BLaER1 (cell line): ENCODE data around the gene NOB1.
"Not testable (repeated sequence)": the region's sequence is repeated elsewhere in the genome, so short reads cannot be mapped to it uniquely, and the experiment has no call there.

ENCODE experiments used
- H3K27ac ChIP-seq: shearing (Covaris generic); formaldehyde crosslinking; 2 replicates; pipeline ENCODE4 v1.8.1; 2022
- H3K27me3 ChIP-seq: shearing (Covaris generic); formaldehyde crosslinking; 2 replicates; pipeline ENCODE4 v1.8.1; 2022
- H3K36me3 ChIP-seq: shearing (Covaris generic); formaldehyde crosslinking; 2 replicates; pipeline ENCODE4 v1.8.1; 2022
- H3K4me1 ChIP-seq: shearing (Covaris generic); formaldehyde crosslinking; 2 replicates; pipeline ENCODE4 v1.8.1; 2022
- H3K4me2 ChIP-seq: shearing (Covaris generic); formaldehyde crosslinking; 2 replicates; pipeline ENCODE4 v1.8.1; 2022
- H3K4me3 ChIP-seq: shearing (Covaris generic); formaldehyde crosslinking; 2 replicates; pipeline ENCODE4 v1.8.1; 2022
- H3K9ac ChIP-seq: shearing (Covaris generic); formaldehyde crosslinking; 2 replicates; pipeline ENCODE4 v1.8.1; 2022
- H3K9me3 ChIP-seq: shearing (Covaris generic); formaldehyde crosslinking; 2 replicates; pipeline ENCODE4 v1.8.1; 2022
- H4K20me1 ChIP-seq: shearing (Covaris generic); formaldehyde crosslinking; 2 replicates; pipeline ENCODE4 v1.8.1; 2022
- Cebpa-rat ChIP-seq: shearing (Covaris generic); IDR thresholded peaks from 2 replicates; pipeline ENCODE4 v1.8.1; 2022

The NOB1 gene

GRCh38 chr16:69754469-69755310, at the start of gene NOB1:
NOB1 (minus strand) TSS chr16:69754926; CDS start chr16:69754910, 16 bp downstream.
- no peak for TF ChIP-seq Cebpa-rat
- H3K9me3 ChIP-seq = no peaks in the 10 kb centered on the region
- H3K36me3 ChIP-seq = peaks cover 34% of the 10 kb centered on the region
- H3K4me1 ChIP-seq = peaks cover 22% of the 10 kb centered on the region
- H3K27me3 ChIP-seq = no peaks in the 10 kb centered on the region
- peaks cover 30% of the 10 kb centered on the region for H4K20me1 ChIP-seq
- H3K4me3 ChIP-seq = peak within 1 kb of the TSS; percentile 88
- H3K4me2 ChIP-seq = peak within 1 kb of the TSS; percentile 92
- H3K9ac ChIP-seq = peak within 1 kb of the TSS; percentile 96
- peak within 1 kb of the TSS; percentile 92 for H3K27ac ChIP-seq

DNA sequence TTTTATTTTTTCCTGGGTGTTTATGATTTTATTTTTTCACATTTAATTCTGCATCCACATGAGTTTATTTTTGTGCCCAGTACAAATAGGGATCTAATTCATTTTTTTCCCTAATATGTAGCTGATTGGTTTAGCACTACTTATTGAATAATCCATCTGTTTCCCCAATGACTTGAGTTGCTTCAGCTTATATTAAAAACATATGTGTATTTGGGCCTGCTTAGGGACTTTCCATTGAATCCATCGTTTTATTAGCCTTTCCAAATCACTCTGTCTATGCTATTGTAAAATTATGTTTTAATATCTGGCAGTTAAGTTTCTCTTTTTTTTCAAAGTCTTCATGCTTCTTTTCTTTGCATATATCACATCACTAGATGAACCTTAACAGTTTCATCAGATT, 49.6 kb upstream of the NOB1 start:
- Histone ChIP-seq H3K4me2 (no peak overlapping the region), H3K4me1 (peaks cover 7% of the 10 kb centered on the region), H3K4me3 (no peak overlapping the region), H3K9me3 (no peaks in the 10 kb centered on the region), H4K20me1 (no peaks in the 10 kb centered on the region), H3K27me3 (no peaks in the 10 kb centered on the region), H3K36me3 (peaks cover 58% of the 10 kb centered on the region), H3K9ac (no peak overlapping the region), H3K27ac (no peak overlapping the region)
- no peak for TF ChIP-seq Cebpa-rat

GRCh38 chr16:69799611-69800031, 44.9 kb upstream of the NOB1 start:
- Histone ChIP-seq H3K27me3 (no peaks in the 10 kb centered on the region), H3K27ac (no peak overlapping the region), H3K4me1 (peaks cover 5% of the 10 kb centered on the region; the same call in 1 of the 2 replicates), H3K4me3 (no peak overlapping the region), H3K9me3 (no peaks in the 10 kb centered on the region), H3K36me3 (peaks cover 46% of the 10 kb centered on the region), H3K9ac (no peak overlapping the region), H4K20me1 (peaks cover 13% of the 10 kb centered on the region), H3K4me2 (no peak overlapping the region)
- no peak for TF ChIP-seq Cebpa-rat

DNA sequence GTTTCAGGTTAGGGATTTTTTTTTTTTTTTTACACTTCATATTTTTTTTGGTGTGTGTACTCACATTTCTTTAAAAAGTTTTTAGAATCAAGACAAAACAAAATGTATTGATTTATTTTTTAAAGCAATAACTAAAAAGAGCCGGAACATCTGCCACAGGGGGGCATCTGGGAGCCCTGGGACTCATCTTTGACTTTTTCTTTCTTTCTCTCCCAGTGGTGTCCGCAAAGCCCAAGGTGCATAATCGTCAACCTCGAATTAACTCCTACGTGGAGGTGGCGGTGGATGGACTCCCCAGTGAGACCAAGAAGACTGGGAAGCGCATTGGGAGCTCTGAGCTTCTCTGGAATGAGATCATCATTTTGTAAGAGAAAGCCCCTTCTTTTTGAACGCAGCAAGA, 43.7 kb upstream of the NOB1 start:
- no peaks in the 10 kb centered on the region for H3K27me3 ChIP-seq
- peaks cover 39% of the 10 kb centered on the region for H3K36me3 ChIP-seq
- H3K4me1 ChIP-seq = peaks cover 6% of the 10 kb centered on the region; the same call in 1 of the 2 replicates
- H3K9me3 ChIP-seq = no peaks in the 10 kb centered on the region
- no peak overlapping the region for H3K4me2 ChIP-seq
- no peak overlapping the region for H3K4me3 ChIP-seq
- H4K20me1 ChIP-seq = peaks cover 25% of the 10 kb centered on the region
- H3K27ac ChIP-seq = no peak overlapping the region
- H3K9ac ChIP-seq = no peak overlapping the region
- no peak for TF ChIP-seq Cebpa-rat

DNA sequence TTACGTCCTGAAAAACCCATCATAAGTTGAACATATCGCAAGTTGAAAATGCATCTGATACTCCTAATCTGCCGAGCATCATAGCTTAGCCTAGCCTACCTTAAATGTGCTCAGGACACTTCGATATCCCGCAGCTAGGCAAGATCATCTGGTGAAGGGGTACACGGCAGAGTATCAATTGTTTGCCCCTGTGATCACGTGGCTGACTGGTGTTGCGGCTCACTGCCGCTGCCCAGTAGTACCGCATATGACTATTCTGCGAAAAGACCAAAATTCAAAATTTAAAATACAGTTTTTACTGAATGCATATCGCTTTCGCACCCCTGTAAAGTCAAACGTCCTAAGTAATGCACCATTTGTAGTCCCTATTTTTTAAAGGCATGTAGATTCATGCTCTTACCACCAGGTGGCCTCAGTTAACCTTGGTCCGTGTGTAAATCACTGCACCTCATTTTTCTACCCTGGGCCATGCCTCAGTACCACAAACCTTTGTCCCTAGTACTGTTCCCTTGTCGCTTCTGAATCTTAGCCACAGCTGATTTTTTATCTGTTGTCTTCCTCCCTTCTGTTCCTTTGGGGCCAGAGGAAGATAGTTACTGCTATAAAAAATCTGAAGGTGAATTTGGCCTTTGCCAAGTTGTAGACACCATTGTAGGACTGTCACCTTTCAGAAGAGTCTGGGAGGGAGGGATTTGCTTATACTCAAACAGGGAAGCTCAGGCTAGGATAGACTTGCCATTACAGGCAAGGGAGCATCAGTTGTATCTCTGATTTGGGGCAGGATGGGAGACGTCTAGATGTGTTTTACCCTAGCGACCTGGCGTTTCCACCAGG, 41.8 kb upstream of the NOB1 start:
- Histone ChIP-seq H3K9ac (no peak overlapping the region), H3K36me3 (peaks cover 42% of the 10 kb centered on the region), H3K4me1 (peaks cover 6% of the 10 kb centered on the region; the same call in 1 of the 2 replicates), H4K20me1 (peaks cover 26% of the 10 kb centered on the region), H3K27me3 (no peaks in the 10 kb centered on the region), H3K4me3 (no peak overlapping the region), H3K4me2 (no peak overlapping the region), H3K9me3 (no peaks in the 10 kb centered on the region), H3K27ac (no peak overlapping the region)
- TF ChIP-seq Cebpa-rat = no peak

GRCh38 chr16:69794486-69794885, 39.8 kb upstream of the NOB1 start:
- H3K27me3 ChIP-seq = no peaks in the 10 kb centered on the region
- H3K4me3 ChIP-seq = no peak overlapping the region
- peaks cover 49% of the 10 kb centered on the region for H3K36me3 ChIP-seq
- TF ChIP-seq Cebpa-rat = no peak
- H3K4me1 ChIP-seq = peaks cover 6% of the 10 kb centered on the region; the same call in 1 of the 2 replicates
- no peak overlapping the region for H3K9ac ChIP-seq
- no peaks in the 10 kb centered on the region for H3K9me3 ChIP-seq
- no peak overlapping the region for H3K27ac ChIP-seq
- peaks cover 26% of the 10 kb centered on the region for H4K20me1 ChIP-seq
- H3K4me2 ChIP-seq = no peak overlapping the region

- TF ChIP-seq Cebpa-rat = no peak
- Histone ChIP-seq H3K4me2 (no peak overlapping the region), H3K4me1 (peaks cover 6% of the 10 kb centered on the region; the same call in 1 of the 2 replicates), H3K4me3 (no peak overlapping the region), H4K20me1 (peaks cover 26% of the 10 kb centered on the region), H3K27me3 (no peaks in the 10 kb centered on the region), H3K9me3 (no peaks in the 10 kb centered on the region), H3K9ac (no peak overlapping the region), H3K27ac (no peak overlapping the region), H3K36me3 (peaks cover 49% of the 10 kb centered on the region)
These were observed 38.8 kb upstream of the NOB1 start for GRCh38 chr16:69793526-69793925.

DNA sequence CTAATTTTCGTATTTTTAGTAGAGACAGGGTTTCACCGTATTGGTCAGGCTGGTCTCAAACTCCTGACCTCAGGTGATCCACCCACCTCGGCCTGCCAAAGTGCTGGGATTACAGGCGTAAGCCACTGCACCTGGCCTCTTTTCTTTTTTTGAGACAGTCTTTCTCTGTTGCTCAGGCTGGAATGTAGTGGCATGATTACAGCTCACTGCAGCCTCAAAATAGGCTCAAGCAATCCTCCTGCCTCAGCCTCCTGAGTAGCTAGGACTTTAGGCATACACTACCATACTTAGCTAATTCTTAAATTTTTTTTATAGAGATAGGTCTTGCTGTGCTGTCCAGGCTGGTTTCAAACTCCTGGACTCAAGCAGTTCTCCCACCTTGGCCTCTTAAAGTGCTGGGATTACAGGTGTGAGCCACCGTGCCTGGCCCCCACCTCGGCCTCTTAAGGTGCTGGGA, 36.7 kb upstream of the NOB1 start:
- peaks cover 18% of the 10 kb centered on the region; the same call in 1 of the 2 replicates for H4K20me1 ChIP-seq
- H3K9ac ChIP-seq, H3K9me3 ChIP-seq, H3K27ac ChIP-seq, H3K4me1 ChIP-seq, H3K4me3 ChIP-seq, H3K4me2 ChIP-seq, H3K27me3 ChIP-seq: not testable (repeated sequence)
- peaks cover 66% of the 10 kb centered on the region for H3K36me3 ChIP-seq

GRCh38 chr16:69787883-69788282, 33.2 kb upstream of the NOB1 start:
- H3K9me3 ChIP-seq = no peaks in the 10 kb centered on the region
- H3K4me3 ChIP-seq = no peak overlapping the region
- no peaks in the 10 kb centered on the region for H4K20me1 ChIP-seq
- peaks cover 91% of the 10 kb centered on the region for H3K36me3 ChIP-seq
- no peak overlapping the region for H3K27ac ChIP-seq
- H3K4me1 ChIP-seq = no peaks in the 10 kb centered on the region
- no peaks in the 10 kb centered on the region; the same call in 1 of the 2 replicates for H3K27me3 ChIP-seq
- no peak overlapping the region for H3K4me2 ChIP-seq
- H3K9ac ChIP-seq = no peak overlapping the region
- no peak for TF ChIP-seq Cebpa-rat

DNA sequence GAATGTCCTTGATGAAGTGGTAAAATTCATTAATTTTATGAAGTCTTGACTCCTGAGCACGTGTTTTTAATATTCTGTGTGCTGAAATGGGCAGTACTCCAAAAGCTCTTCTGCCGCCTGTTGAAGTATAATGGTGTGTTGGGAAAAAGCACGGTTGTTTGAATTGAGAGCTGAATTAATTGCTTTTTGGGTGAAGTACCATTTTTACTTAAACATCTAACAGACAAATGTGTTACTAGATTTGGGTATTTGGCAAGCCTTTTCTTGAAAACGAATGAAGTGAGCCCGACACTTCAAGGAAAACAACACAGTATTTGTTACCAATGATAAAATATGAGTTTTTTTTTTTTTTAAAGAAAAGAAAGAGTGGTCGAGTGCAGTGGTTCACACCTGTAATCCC, 29.9 kb upstream of the NOB1 start:
- no peak for TF ChIP-seq Cebpa-rat
- Histone ChIP-seq H3K4me1 (no peaks in the 10 kb centered on the region), H4K20me1 (peaks cover 10% of the 10 kb centered on the region)

More for the DNA sequence above, 29.9 kb upstream of the NOB1 start:
- Histone ChIP-seq H3K36me3 (peaks cover 71% of the 10 kb centered on the region), H3K4me3 (no peak overlapping the region), H3K4me2 (no peak overlapping the region), H3K27ac (no peak overlapping the region), H3K27me3 (no peaks in the 10 kb centered on the region; the same call in 1 of the 2 replicates), H3K9ac (no peak overlapping the region), H3K9me3 (no peaks in the 10 kb centered on the region)
